H7 (cell line): Measurements from ENCODE around the gene CD300LF. TPM values are rescaled to one million over a fixed set of nuclear protein-coding genes. Genes with fewer than 3 reads are reported as not detected.

ENCODE experiments used
- DNase-seq: peaks from one replicate; pipeline ENCODE4 v3.0.0; 2012
- H3K27me3 ChIP-seq: 2 replicates; pipeline ENCODE4 v1.6.0; 2011; ENCODE audit warnings: mild to moderate bottlenecking, low read length; ENCODE audit not compliant: control insufficient read depth, insufficient read depth
- H3K36me3 ChIP-seq: replicated peaks from 2 replicates; pipeline ENCODE4 v1.5.1; 2011; ENCODE audit warnings: low read length; ENCODE audit not compliant: control insufficient read depth, insufficient read depth
- H3K4me3 ChIP-seq: 2 replicates; pipeline ENCODE4 v1.5.1; 2011; ENCODE audit warnings: low read depth, mild to moderate bottlenecking, control low read depth, low read length, moderate library complexity; ENCODE audit not compliant: insufficient read depth
- total RNA-seq: library from RNA; depleted of rRNA; stranded (reverse); fragments of >200 nt; shearing (Covaris generic); gene quantifications from 2 replicates; pipeline ENCODE4 v1.2.3, GENCODE V29; 2014

The CD300LF gene
- total RNA-seq, 1 experiment from 2014 or later, result not detected

- no peak for DNase-seq
- peak overlapping the region; percentile 93 for H3K4me3 ChIP-seq
- peaks cover 3% of the 10 kb centered on the region for H3K36me3 ChIP-seq
- H3K27me3 ChIP-seq, result peaks cover 11% of the 10 kb centered on the region
Observed at GRCh38 chr17:74750327-74751069, 37.8 kb upstream of the CD300LF start.

GRCh38 chr17:74750039-74750326 is 37.3 kb upstream of the CD300LF start:
- Histone ChIP-seq H3K4me3 (peak overlapping the region; percentile 93), H3K36me3 (peaks cover 3% of the 10 kb centered on the region), H3K27me3 (peaks cover 11% of the 10 kb centered on the region)
- no peak for DNase-seq

- H3K27me3 ChIP-seq, result peaks cover 11% of the 10 kb centered on the region
- DNase-seq, result peak; percentile 76
- H3K36me3 ChIP-seq, result peaks cover 3% of the 10 kb centered on the region
- peak overlapping the region; percentile 93 for H3K4me3 ChIP-seq
Observed at GRCh38 chr17:74749279-74750038, 36.7 kb upstream of the CD300LF start.

- Histone ChIP-seq H3K36me3 (peaks cover 3% of the 10 kb centered on the region), H3K4me3 (peak within 1 kb of the TSS; percentile 93), H3K27me3 (peaks cover 11% of the 10 kb centered on the region)
- peak; percentile 100 for DNase-seq
Observed at GRCh38 chr17:74748529-74749278, 36.0 kb upstream of the CD300LF start, which contains the start of gene NHERF1. Gene NHERF1, plus strand, starts transcription at chr17:74748628. Its CDS starts 219 bp downstream, at chr17:74748847.

GRCh38 chr17:74748279-74748528 is 35.5 kb upstream of the CD300LF start:
- H3K36me3 ChIP-seq, result peaks cover 3% of the 10 kb centered on the region
- no peak for DNase-seq
- H3K4me3 ChIP-seq, result peak overlapping the region; percentile 31
- peaks cover 11% of the 10 kb centered on the region for H3K27me3 ChIP-seq

- no peak for DNase-seq
- Histone ChIP-seq H3K4me3 (no peak overlapping the region), H3K36me3 (peaks cover 3% of the 10 kb centered on the region), H3K27me3 (peaks cover 11% of the 10 kb centered on the region)
Observed at GRCh38 chr17:74746922-74747321, 34.2 kb upstream of the CD300LF start.

GRCh38 chr17:74746376-74746775 is 33.7 kb upstream of the CD300LF start:
- H3K4me3 ChIP-seq, result no peak overlapping the region
- peaks cover 11% of the 10 kb centered on the region for H3K27me3 ChIP-seq
- DNase-seq, result no peak
- peaks cover 3% of the 10 kb centered on the region for H3K36me3 ChIP-seq

GRCh38 chr17:74745548-74746177 is 32.9 kb upstream of the CD300LF start:
- Histone ChIP-seq H3K27me3 (peaks cover 11% of the 10 kb centered on the region), H3K4me3 (no peak overlapping the region), H3K36me3 (0 out of 2 replicates have a peak, but pooled peaks cover 1% of the 10 kb centered on the region)
- peak; percentile 35 for DNase-seq

- Histone ChIP-seq H3K4me3 (peak overlapping the region; percentile 29; the same call in 1 of the 2 replicates), H3K27me3 (peaks cover 8% of the 10 kb centered on the region), H3K36me3 (no peaks in the 10 kb centered on the region)
- peak; percentile 96 for DNase-seq
Observed at GRCh38 chr17:74744714-74745547, 32.2 kb upstream of the CD300LF start.

- DNase-seq, result no peak
- H3K36me3 ChIP-seq, result no peaks in the 10 kb centered on the region
- peaks cover 4% of the 10 kb centered on the region for H3K27me3 ChIP-seq
- H3K4me3 ChIP-seq, result no peak overlapping the region
Observed at GRCh38 chr17:74744349-74744713, 31.6 kb upstream of the CD300LF start.

- Histone ChIP-seq H3K4me3 (no peak overlapping the region), H3K27me3 (no peaks in the 10 kb centered on the region; the same call in 1 of the 2 replicates), H3K36me3 (no peaks in the 10 kb centered on the region)
- DNase-seq, result no peak
Observed at GRCh38 chr17:74743755-74744154, 31.0 kb upstream of the CD300LF start.

GRCh38 chr17:74742978-74743545 is 30.3 kb upstream of the CD300LF start:
- DNase-seq, result peak; percentile 14
- no peaks in the 10 kb centered on the region for H3K36me3 ChIP-seq
- H3K27me3 ChIP-seq, result peaks cover 3% of the 10 kb centered on the region; the same call in 1 of the 2 replicates

GRCh38 chr17:74742153-74742515 is 29.4 kb upstream of the CD300LF start:
- Histone ChIP-seq H3K27me3 (peaks cover 7% of the 10 kb centered on the region; the same call in 1 of the 2 replicates), H3K36me3 (no peaks in the 10 kb centered on the region), H3K4me3 (no peak overlapping the region)
- peak; percentile 36 for DNase-seq

More at GRCh38 chr17:74742978-74743545, 30.3 kb upstream of the CD300LF start:
- H3K4me3 ChIP-seq, result no peak overlapping the region
